GM19035 (cell line): ENCODE results near the gene CACNA1A.
"Not testable (repeated sequence)": the region's sequence is repeated elsewhere in the genome, so short reads cannot be mapped to it uniquely, and the experiment has no call there.

ENCODE experiments used
- ATAC-seq: cut with Tn5 transposase; IDR thresholded peaks from one replicate; pipeline ENCODE4 v1.9.1; 2021; ENCODE audit not compliant: unreplicated experiment

CACNA1A gene

DNA sequence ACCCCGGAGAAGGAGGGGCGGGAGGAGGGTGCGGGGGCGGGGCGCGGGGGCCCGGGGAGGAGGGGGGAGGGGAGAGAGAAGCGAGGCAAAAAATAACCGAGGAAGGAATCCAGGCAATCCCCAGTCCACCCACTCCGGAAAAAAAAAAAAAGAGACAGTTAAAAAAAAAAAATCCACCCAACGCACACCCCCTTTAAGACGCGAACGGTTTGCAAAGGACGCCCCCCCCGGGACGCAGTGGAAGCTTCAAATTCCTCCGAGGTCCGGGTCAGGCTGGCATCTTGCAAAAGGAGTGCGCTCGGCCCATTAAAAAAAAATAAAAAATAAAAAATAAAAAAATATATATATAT is at the start of gene CACNA1A:
TSS of gene CACNA1A (minus strand) at position 9 of the 350 bp plus-strand sequence. CDS start 255 bp downstream, outside the sequence.
- no peak for ATAC-seq

DNA sequence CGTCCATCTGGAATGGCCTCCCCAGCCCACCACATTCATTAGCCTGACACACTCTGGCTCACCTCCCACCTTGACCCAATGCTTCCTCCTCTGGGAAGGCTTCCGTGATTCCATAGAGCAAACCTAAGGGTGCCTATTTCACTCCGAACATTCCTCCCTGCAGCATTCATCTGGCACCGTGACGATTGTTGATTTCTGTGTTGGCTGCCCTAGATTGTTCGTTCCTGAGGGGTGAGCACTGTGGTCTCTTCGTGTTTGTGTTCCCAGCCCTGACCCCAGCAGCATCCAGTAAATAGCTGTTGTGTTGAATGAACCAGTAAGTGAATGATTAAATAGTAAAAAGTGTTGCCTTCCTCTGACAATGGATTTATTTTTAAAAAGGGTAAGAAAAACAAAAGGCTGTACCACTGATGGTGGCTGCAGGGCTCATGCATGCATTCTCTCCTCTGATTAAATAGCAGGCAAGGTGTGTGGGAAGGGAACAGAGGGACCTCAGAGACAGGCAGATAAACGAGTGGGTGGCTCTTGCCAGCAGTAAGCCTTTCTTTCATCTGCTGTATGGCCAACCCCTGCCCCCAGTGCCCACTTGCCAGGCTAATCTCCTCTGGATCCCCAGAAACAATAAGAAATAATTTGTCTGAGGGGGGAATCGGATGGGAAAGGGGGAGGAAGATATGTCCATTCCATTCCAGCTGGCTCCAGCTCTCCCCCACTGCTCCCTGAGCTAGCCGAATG is 48.4 kb upstream of the CACNA1A start:
- ATAC-seq = no peak

DNA sequence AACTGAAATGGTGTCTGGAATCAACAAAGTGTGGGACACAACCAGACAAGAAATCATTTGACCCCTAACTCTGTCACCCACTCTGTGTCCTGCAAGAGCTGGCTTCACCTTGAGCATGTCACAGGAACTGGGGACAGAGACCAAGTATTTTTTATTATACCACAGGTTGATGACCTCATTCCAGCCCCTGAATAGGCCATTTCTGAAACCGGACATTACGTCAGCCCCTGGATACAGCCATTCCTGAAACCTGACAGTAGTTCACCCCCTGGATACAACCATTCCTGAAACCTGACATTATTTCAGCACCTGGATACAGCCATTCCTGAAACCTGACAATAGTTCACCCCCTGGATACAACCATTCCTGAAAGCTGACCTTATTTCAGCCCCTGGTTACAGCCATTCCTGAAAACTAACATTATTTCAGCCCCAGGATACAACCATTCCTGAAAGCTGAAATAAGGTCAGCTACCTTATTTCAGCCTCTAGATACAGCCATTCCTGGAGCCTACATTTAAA is 47.7 kb upstream of the CACNA1A start:
- ATAC-seq = no peak

DNA sequence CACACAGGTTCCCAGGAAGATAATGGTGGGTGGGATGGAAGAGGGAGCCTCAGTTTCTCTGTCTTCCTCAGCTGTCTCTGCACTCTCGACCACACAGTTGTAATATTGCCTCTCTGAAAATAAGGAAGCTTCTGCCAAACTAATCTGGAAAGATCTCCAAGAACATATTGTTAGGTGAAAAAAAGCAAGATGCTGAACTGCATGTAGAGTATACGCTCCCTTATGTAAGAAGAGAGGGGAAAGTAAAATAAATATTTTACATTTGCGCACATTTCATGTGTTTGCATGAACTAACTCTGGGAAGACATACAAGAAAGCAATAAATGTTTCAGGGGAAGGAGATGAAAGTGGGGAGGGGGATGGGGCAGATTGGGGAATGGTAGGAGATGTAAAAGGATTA is 41.9 kb upstream of the CACNA1A start:
- no peak for ATAC-seq

DNA sequence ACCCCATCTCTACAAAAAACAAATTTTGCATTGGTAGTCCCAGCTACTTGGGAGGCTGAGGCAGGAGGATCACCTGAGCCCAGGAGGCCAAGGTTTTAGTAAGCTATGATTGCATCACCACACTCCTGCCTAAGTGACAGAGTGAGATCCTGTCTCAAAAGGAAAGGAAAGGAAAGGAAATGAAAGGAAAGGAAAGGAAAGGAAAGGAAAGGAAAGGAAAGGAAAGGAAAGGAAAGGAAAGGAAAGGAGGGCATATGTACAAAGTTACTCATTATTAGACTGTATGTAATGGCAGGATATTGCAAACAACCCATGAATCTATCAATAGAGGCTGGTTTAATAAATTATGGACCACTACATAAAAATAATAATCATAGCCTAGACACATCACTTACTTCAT is 40.8 kb upstream of the CACNA1A start:
- no peak for ATAC-seq

DNA sequence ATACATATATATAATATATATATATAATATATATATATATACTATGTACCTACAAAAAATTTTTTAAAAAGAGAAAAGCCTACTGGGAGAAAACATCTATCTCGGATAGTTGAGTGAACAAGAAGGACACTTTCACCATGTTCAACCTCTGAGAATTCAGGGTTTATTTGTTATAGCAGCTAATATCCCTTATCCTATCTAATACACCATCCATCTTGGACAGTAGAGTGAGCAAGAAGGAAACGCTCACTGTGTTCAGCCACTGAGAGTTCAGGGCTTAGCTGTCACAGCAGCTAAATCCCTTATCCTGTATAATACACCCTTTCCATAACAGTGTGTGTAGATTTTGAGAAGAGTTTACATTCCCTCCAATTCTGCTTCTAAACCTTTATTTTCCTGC is 38.1 kb upstream of the CACNA1A start:
- ATAC-seq = no peak

DNA sequence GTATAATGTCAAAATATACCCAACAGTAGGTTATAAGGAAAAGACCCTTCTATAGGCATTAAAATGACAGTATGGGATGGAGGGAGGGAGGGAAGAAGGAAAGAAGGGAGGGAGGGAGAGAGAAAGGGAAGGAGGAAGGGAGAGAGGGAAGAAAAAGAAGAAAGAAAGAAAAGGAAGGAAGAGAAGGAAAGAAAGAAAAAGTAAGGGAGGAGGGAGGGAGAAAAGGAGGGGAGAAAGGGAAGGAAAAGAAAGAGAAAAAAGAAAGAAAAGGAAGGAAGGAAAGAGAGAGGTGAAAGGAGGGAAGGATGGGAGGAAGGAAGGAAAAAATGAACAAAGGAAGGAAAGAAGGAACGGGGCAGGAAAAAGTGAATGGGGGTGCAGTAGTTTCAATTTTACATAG is 35.3 kb upstream of the CACNA1A start:
- no peak for ATAC-seq

DNA sequence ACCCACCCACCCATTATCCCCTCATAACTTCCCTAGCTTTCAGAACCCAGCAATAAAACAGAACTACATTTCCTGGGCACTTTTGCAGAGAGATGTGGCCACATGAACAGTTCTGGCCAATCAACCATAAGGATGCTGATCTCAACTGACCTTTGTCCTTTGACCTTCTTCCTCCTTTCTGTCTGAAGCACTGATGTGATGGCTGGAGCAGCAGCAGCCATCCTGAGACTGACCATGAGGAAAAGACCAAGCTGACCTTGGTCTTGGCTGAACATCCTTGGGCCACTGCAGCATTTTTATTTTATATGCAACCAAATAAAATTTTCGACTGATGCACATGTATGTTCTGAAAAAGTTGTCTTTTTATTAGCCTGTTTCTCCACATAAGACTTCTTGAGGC is 33.1 kb upstream of the CACNA1A start:
- ATAC-seq = no peak

DNA sequence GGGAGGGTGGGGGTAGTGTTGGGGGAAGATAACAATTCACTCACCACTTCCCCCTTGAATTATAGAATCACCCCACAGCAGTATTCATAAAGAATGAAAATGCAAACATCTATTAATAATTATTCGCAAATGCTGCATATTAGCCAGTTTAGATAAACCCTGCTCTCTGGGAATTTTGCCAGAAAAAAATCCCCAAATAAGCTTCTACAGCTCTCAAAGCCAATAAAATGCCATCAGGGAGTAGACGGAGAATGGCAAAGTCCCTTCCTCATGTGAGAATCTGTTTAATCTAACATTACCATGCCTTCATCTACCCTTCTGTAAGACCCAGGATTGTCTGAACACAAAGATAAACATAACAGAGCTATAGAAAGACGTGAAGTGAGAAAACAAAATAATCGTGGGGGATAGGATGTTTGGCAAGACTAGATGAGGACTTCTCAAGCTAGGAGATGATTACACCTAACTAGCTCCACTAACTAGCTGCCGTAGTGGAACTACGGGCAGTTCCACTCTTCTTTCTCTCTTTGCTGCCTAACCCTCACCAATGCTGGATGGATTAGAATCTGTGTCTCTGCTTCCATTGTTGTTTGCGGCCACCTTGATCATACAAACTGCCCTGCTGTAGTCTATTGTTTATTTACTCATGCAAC is 32.4 kb upstream of the CACNA1A start:
- ATAC-seq = no peak

DNA sequence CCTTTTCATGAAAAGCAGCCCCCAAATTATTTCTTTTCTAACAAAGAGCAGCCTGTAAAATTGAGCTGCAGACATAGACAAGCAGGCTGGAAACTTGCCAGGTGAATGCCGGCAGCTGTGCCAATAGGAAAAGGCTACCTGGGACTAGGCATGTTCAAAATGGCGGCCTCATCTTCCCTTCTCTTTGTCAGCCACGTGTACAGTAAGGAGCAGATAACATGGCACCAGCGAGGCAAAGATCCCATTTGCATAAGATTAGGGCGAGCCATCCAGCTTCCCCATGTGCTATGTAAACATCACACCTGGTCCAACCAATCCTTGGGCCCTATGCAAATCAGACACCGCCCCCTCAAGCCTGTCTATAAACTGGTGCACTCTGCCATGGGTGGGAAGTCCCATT is 31.2 kb upstream of the CACNA1A start:
- no peak for ATAC-seq

DNA sequence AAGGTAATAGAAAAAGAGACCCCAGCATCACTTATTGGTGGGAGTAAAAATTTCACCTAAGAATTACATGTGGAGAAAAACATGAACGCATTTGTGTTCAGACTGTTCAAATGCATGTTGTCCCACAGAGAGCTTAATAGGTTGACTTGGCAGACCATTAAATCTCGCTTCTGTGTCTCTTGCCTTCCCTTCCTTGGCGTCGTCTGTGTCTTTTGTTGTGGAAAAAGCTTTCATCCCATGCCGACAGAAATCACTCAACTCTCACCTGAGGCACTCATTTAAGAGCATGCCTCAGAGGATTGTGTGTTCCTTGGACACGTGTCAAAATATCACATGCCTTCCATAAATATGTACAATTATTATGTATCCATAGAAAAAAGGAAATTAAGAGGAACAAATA is 24.4 kb upstream of the CACNA1A start:
- ATAC-seq = no peak

DNA sequence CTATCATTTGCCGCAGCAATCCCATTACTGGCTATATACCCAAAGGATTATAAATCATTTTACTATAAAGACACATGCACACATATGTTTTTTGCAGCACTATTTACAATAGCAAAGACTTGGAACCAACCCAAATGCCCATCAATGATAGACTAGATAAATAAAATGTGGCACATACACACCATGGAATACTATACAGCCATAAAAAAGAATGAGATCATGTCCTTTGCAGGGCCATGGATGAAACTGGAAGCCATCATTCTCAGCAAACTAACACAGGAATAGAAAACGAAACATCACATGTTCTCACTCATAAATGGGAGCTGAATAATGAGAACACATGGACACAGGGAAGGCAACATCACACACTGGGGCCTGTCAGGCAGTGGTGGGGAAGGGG is 23.4 kb upstream of the CACNA1A start:
- not testable (repeated sequence) for ATAC-seq

DNA sequence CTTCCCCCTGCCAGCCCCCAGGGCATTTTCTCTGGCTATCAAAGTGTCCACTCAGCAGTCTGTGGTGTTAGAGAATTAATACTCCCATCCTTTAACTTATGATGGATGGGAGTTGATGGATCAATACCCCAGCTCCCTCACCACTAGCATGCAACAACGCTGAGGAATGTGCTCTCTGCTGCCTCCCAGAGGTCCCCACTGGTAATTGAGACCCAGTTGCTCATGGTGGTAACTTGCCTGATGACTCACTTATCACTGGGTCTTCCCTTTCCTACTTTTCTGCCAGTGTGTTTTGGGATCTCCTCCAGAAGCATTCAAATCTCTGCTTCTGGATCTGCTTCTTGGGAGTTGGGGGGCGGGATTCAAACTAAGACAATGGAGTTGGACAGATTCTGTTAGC is 20.3 kb upstream of the CACNA1A start:
- no peak for ATAC-seq

DNA sequence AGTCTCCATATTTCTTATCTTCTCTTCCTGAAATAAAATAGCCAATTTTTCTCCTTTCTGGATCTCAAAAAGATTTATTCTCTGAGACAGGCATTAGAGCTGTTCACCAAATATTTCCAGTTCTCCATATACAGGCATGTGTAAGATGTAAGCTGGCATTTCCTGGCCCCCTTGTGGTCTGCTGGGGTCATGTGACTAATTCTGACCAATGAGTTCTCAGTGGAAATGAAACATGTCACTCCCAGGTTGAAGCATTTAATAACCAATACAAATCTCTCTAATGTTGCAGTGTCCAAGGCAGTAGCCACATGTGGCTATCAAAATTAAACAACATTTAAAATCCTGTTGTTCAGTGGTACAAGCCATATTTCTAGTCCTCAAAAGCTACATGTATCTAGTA is 14.8 kb upstream of the CACNA1A start:
- ATAC-seq = no peak

DNA sequence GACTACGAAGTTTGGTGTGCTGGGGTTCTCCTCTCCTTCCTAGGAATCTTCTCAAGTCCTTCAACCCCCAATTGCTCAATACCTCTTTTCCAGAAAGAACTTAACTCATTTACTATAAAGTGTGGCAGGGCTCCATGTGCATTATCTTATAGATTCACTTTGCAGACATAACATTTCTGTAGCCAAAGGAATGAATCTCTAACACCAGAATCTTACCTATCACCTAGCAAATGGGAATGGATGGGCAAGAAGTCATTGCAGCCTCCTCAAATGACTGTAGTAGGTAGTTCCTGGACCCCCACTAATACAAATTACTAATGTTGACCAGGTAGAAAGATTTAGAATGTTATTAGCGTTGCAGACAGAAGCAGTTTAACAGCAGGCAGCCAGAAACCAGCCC is 5.7 kb upstream of the CACNA1A start:
- ATAC-seq = no peak

DNA sequence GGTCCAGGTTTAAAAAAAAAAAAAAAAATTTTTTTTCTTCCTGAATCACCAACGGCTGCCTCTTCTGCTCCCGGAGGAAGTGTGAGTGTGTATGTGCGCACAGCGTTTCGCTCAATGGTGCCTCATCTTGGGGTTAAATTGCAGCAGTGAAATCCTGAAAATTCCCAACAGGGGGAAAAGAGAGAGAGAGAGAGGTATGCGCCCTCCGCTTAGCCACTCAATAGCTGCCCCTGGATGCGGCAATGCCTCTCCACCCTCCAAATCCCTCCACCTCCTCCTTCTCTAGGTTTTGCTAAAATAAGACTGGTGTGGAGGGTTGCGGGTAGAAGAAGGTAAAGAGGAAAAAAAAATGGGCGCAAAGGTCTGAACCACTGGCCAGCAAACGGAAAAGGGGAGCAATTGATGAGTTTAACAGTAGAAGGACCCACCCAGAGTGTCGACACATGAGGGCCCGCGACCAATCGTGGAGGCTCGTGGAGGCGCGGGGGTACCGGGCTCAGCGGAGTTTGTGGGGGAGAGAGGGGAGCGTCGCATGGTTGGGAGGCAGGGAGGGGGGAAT is 853 bp upstream of the CACNA1A start:
- ATAC-seq = no peak

DNA sequence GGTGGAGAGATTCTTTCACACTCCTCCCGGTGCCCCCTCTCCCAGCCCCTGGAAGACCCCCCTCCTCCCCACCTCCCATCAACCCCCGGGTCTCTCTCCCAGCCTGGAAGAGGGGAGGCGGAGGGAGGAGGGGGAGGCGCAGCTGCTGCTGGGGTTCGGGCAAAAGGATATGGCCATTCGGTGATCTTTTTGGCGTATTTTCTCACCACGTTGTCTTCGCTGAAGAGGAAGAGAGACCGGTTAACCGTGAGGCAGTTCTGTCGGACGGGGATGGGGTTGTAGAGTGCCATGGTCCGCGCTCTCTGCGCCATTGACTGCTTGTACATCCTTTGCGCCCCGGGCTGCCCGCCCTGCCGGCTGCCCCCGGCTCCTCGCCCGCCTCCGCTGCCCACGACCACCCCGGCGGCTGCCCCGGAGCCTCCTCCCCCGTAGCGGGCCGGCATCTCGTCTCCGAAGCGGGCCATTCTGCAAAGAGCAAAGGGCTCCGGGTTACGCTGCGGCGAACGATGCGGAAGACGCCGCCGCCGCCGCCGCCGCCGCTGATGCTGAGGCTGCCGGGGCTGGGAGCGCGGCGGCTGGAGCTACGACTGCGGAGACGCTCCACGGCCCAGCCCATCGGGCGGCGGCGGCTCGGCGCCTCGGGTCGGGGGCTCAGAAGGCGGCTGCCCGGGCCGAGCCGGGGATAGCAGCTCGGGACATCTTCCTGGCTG is 363 bp downstream of the CACNA1A start:
- no peak for ATAC-seq

DNA sequence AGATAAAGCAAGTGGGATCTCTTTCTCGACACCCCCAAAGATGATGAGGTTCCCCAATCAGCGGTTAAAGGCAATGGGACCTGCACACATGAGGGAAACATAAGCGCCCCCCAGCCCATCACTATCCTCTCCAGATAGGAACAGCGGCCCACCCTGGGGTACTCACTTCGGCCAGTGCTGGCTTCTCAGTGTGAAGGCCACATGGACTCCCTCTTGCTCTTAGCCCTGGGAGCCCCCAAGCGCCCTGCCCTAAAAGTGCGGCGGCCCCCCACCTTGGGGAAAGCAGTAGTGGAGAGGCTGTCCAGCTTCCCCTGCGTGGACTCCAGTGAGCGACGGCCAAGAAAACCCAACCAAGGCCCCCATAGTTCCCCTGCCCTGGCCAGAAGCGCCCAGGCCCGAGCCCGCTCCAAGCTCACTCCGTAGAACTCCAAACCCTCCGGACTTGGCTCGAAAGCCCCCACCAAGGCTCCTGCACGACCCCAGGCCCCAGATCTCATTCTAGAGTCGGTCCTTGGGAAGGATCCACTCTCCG is 1.0 kb downstream of the CACNA1A start:
- no peak for ATAC-seq

DNA sequence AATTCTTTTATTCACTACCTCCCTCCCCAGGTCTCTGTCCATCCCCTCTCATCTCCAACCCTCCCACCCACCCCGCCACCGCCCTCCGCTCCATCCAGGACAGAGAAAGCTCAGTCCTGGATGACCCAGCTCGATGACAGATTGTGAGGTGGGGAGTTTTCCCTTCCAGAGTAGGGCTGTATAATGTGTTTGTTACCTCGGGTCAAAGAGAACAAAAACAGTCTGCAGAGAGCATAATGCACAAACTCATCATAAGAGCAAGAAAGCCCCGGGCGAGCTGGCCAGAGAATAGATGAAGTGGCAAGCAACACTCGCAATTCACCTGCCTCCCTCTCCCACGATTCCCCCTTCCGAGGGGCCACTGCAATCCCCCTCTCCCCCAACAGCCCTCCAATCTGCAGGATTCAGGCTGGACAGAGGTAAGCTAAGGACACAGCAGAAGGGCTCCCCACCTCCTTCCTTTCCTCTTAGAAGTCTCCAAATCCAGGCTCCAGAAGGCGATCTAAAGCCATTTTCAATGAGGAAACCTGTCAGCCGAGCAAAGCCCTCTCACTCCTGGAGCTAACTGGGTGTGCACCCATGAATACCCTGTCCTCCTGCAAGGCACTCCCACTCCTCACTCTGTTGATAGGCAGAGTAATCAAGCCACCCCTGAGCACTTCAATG is 2.6 kb downstream of the CACNA1A start:
- no peak for ATAC-seq

DNA sequence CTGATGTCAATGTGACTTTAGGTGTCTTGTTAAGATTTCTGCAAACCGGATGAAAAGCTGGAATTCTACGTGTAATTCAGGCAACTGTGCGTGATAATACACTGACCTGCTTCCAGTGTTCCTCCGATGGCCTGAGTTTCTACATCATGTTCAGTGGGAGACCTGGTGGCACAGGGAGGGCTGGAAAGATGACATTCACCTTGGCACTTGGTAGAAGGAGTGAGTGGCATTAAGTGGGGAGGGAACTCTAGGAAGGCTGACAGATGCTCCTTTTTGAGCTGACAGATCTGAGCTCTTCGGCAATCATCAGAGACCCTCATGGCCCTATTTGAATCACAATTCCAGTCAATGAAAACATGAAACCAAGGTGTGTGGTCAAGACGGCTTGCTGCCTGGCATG is 4.0 kb downstream of the CACNA1A start:
- ATAC-seq = no peak

DNA sequence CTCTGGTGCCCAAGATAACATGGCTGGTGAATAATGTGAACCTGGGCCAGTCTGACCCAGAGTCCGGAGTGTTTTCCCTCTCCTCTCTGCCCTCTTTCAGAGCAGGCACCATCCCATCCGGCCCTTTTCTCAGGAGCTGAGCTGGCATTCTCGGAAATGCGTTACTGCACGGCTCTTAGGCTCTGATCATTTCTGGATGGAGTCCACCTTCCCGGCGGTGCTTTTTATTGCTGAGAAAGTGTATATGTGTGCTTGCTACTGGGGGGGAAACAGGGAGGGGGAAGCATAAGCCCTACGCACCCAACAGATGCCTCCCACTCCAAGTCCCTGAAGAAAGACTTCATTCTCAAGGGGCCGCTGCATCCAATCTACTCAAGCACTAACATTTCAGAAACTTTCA is 6.6 kb downstream of the CACNA1A start:
- no peak for ATAC-seq
